Liver (tissue), 9 donors: Measurements from ENCODE around the gene CACNA1I. TPM values are rescaled to one million over a fixed set of nuclear protein-coding genes. Genes with fewer than 3 reads are reported as not detected.

Source experiments
- DNase-seq: peaks from one replicate; pipeline ENCODE4 v3.0.0-alpha.2; 2017; ENCODE audit warnings: low spot score
- H3K27ac ChIP-seq, 2 donors: one replicate each; pipeline ENCODE4 v1.7.0; 2013; ENCODE audit warnings: inconsistent platforms in 2 of 2, low read length in 2 of 2, control low read depth in 1 of 2, low read depth in 1 of 2, mild to moderate bottlenecking in 1 of 2
- H3K27me3 ChIP-seq, 4 donors: one replicate each; pipeline versions ENCODE4 v1.6.1 to v1.7.0; 2013; ENCODE audit warnings: low read length in 3 of 4, inconsistent platforms in 1 of 4, mild to moderate bottlenecking in 1 of 4, moderate library complexity in 1 of 4; ENCODE audit not compliant: control insufficient read depth in 4 of 4, insufficient read depth in 4 of 4
- H3K36me3 ChIP-seq, 4 donors: one replicate each; pipeline versions ENCODE4 v1.6.1 to v1.7.0; 2013; ENCODE audit warnings: low read length in 3 of 4, mild to moderate bottlenecking in 3 of 4, low read depth in 1 of 4, moderate library complexity in 1 of 4; ENCODE audit not compliant: control insufficient read depth in 4 of 4, insufficient read depth in 3 of 4
- H3K4me1 ChIP-seq, 4 donors: one replicate each; pipeline versions ENCODE4 v1.6.1 to v1.7.0; 2013; ENCODE audit warnings: low read length in 3 of 4, mild to moderate bottlenecking in 3 of 4, moderate library complexity in 1 of 4; ENCODE audit not compliant: control insufficient read depth in 4 of 4, insufficient read depth in 4 of 4
- H3K4me3 ChIP-seq, 3 donors: one replicate each; pipeline versions ENCODE4 v1.6.1 to v1.7.0; 2013; ENCODE audit warnings: low read length in 3 of 3, control low read depth in 1 of 3, low read depth in 1 of 3, mild to moderate bottlenecking in 1 of 3
- H3K9ac ChIP-seq, 2 donors: one replicate each; pipeline ENCODE4 v1.7.0; 2013; ENCODE audit warnings: low read length in 2 of 2, mild to moderate bottlenecking in 2 of 2, moderate library complexity in 2 of 2, control low read depth in 1 of 2, low read depth in 1 of 2
- H3K9me3 ChIP-seq, 4 donors: one replicate each; pipeline versions ENCODE4 v1.6.1 to v1.7.0; 2013; ENCODE audit warnings: low read length in 3 of 4; ENCODE audit not compliant: control insufficient read depth in 4 of 4
- ATF3 ChIP-seq: IDR thresholded peaks from 2 replicates; pipeline ENCODE4 v1.6.1; 2016; ENCODE audit warnings: antibody characterized with exemption
- EGR1 ChIP-seq, 2 donors: IDR thresholded peaks; 2 replicates each; pipeline ENCODE4 v1.6.1; 2016 to 2018; ENCODE audit warnings: antibody characterized with exemption in 2 of 2, low read depth in 2 of 2
- FOXA2 ChIP-seq: IDR thresholded peaks from 2 replicates; pipeline ENCODE4 v1.6.1; 2016; ENCODE audit warnings: antibody characterized with exemption
- HNF4A ChIP-seq, 2 donors: conservative IDR thresholded peaks; 2 replicates each; pipeline ENCODE4 v1.6.1; 2016; ENCODE audit warnings: antibody characterized with exemption in 2 of 2, mild to moderate bottlenecking in 2 of 2
- HNF4G ChIP-seq: IDR thresholded peaks from 2 replicates; pipeline ENCODE4 v1.6.1; 2016; ENCODE audit warnings: antibody characterized with exemption
- JUND ChIP-seq, 2 donors: IDR thresholded peaks; 2 replicates each; pipeline ENCODE4 v1.6.1; 2016; ENCODE audit warnings: antibody characterized with exemption in 2 of 2
- NR2F2 ChIP-seq: IDR thresholded peaks from 2 replicates; pipeline ENCODE4 v1.6.1; 2016; ENCODE audit warnings: antibody characterized with exemption
- RAD21 ChIP-seq, 2 donors: IDR thresholded peaks; 2 replicates each; pipeline ENCODE4 v1.6.1; 2016; ENCODE audit warnings: antibody characterized with exemption in 2 of 2, mild to moderate bottlenecking in 2 of 2
- RXRA ChIP-seq, 2 donors: IDR thresholded peaks; 2 replicates each; pipeline ENCODE4 v1.6.1; 2017 to 2018; ENCODE audit warnings: antibody characterized with exemption in 2 of 2, mild to moderate bottlenecking in 1 of 2
- TAF1 ChIP-seq: conservative IDR thresholded peaks from 2 replicates; pipeline ENCODE4 v1.6.1; 2016; ENCODE audit warnings: antibody characterized with exemption, mild to moderate bottlenecking
- WGBS: extraction: QIAGEN DNeasy Blood & Tissue Kit; methylation state at CpG from one replicate; pipeline ENCODE4 v1.1.7; 2013; 5-methylcytosine and 5-hydroxymethylcytosine counted together
- polyA plus RNA-seq, 2 donors: library from polyadenylated mRNA; stranded (reverse) in 1 of 2; unstranded in 1 of 2; fragments of 200-250 nt in 1 of 2; fragments of >200 nt in 1 of 2; fragmentation: Nextera tagmentation in 1 of 2; extraction: Ambion mirVana in 1 of 2; gene quantifications; one replicate each; pipeline versions ENCODE4 v1.2.1 to v1.2.3, GENCODE V29; 2013 to 2015
- total RNA-seq, 2 donors: library from RNA; depleted of rRNA; stranded (reverse); fragments of >200 nt; gene quantifications; one replicate each; pipeline ENCODE4 v1.2.3, GENCODE V29; 2014
- TF ChIP-seq, protein P1 (sequence below): IDR thresholded peaks from 2 replicates; pipeline ENCODE4 v1.6.1; 2016; ENCODE audit warnings: antibody characterized with exemption, mild to moderate bottlenecking
- TF ChIP-seq, protein P2 (sequence below): fragments of 150-350 bp; IDR thresholded peaks from 2 replicates; pipeline ENCODE4 v1.5.1; 2017; ENCODE audit warnings: improper control_type of control experiment, low read depth, low read length; ENCODE audit not compliant: missing input control
- donor health status: healthy.
- donor health status: healthy.
- donor health status: healthy.
- donor health status: healthy.
- donor health status: healthy.

The CACNA1I gene
- total and polyA plus RNA-seq, 4 donors: under 0.01 to 0.14 (median 0.01) TPM; not detected in 1

DNA sequence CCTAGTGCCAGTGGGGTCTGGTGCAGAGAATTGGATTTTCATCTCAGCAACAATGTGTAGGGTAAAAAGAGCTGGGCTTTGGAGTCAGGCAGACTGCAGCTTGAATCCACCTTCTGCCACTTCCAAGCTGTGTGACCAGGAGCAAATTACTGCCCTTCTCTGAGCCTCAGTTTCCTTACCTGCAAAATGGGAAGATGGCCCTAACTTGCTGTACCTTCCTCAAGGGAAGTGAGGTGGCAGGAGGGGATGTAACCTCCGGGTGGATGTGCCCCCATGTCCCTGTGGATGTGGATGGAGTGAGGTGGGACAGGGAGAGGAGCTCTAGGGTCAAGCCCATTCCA is 90.9 kb downstream of the CACNA1I start:
- TF ChIP-seq, protein P1, sequence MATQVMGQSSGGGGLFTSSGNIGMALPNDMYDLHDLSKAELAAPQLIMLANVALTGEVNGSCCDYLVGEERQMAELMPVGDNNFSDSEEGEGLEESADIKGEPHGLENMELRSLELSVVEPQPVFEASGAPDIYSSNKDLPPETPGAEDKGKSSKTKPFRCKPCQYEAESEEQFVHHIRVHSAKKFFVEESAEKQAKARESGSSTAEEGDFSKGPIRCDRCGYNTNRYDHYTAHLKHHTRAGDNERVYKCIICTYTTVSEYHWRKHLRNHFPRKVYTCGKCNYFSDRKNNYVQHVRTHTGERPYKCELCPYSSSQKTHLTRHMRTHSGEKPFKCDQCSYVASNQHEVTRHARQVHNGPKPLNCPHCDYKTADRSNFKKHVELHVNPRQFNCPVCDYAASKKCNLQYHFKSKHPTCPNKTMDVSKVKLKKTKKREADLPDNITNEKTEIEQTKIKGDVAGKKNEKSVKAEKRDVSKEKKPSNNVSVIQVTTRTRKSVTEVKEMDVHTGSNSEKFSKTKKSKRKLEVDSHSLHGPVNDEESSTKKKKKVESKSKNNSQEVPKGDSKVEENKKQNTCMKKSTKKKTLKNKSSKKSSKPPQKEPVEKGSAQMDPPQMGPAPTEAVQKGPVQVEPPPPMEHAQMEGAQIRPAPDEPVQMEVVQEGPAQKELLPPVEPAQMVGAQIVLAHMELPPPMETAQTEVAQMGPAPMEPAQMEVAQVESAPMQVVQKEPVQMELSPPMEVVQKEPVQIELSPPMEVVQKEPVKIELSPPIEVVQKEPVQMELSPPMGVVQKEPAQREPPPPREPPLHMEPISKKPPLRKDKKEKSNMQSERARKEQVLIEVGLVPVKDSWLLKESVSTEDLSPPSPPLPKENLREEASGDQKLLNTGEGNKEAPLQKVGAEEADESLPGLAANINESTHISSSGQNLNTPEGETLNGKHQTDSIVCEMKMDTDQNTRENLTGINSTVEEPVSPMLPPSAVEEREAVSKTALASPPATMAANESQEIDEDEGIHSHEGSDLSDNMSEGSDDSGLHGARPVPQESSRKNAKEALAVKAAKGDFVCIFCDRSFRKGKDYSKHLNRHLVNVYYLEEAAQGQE: no peak
- no peak for TF ChIP-seq HNF4G
- no peak for TF ChIP-seq TAF1
- TF ChIP-seq RXRA (IDR thresholded peaks at IDR 0.05): no peak
- TF ChIP-seq FOXA2: no peak
- no peak for TF ChIP-seq RAD21 (IDR thresholded peaks at IDR 0.05)
- no peak for TF ChIP-seq ATF3
- TF ChIP-seq, protein P2, sequence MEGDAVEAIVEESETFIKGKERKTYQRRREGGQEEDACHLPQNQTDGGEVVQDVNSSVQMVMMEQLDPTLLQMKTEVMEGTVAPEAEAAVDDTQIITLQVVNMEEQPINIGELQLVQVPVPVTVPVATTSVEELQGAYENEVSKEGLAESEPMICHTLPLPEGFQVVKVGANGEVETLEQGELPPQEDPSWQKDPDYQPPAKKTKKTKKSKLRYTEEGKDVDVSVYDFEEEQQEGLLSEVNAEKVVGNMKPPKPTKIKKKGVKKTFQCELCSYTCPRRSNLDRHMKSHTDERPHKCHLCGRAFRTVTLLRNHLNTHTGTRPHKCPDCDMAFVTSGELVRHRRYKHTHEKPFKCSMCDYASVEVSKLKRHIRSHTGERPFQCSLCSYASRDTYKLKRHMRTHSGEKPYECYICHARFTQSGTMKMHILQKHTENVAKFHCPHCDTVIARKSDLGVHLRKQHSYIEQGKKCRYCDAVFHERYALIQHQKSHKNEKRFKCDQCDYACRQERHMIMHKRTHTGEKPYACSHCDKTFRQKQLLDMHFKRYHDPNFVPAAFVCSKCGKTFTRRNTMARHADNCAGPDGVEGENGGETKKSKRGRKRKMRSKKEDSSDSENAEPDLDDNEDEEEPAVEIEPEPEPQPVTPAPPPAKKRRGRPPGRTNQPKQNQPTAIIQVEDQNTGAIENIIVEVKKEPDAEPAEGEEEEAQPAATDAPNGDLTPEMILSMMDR: no peak
- no peak for TF ChIP-seq JUND (IDR thresholded peaks at IDR 0.05)
- TF ChIP-seq HNF4A (conservative IDR thresholded peaks at IDR 0.05): no peak
- Histone ChIP-seq H3K27ac (no peak overlapping the region), H3K9me3 (no peaks in the 10 kb centered on the region), H3K36me3 (no peaks in the 10 kb centered on the region), H3K27me3 (peaks cover 5 to 16% (median 8%) of the 10 kb centered on the region in 4 donors), H3K4me3 (no peak overlapping the region), H3K9ac (no peak overlapping the region), H3K4me1 (peaks cover 0 to 5% (median 0%) of the 10 kb centered on the region in 4 donors)
- WGBS: 41% methylated on average over 1 of the region's 1 CpG
- no peak for DNase-seq

DNA sequence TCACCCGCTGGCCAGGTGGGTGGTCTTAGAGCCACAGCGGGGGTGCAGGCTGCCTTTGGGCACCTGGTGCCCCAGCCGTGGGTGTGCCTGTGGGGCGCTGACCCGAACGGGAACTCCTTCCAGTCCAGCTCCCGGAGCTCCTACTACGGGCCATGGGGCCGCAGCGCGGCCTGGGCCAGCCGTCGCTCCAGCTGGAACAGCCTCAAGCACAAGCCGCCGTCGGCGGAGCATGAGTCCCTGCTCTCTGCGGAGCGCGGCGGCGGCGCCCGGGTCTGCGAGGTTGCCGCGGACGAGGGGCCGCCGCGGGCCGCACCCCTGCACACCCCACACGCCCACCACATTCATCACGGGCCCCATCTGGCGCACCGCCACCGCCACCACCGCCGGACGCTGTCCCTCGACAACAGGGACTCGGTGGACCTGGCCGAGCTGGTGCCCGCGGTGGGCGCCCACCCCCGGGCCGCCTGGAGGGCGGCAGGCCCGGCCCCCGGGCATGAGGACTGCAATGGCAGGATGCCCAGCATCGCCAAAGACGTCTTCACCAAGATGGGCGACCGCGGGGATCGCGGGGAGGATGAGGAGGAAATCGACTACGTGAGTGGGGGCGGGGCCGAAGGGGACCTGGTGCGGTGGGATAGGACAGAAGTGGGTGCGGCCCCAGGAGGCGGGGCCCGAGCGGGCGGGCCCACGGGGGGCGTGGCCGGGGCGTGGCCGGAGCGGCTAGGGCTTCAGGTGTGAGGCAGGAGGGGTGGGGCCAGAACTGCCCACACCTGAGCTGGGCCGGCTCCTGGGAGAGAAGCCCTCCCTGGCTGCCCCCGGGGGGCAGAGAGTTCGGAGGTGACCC is 91.5 kb downstream of the CACNA1I start:
- 6% methylated on average over 77 of the region's 77 CpGs for WGBS

More for the DNA sequence above, 91.5 kb downstream of the CACNA1I start:
- peaks cover 5 to 16% (median 8%) of the 10 kb centered on the region in 4 donors for H3K27me3 ChIP-seq
- H3K27ac ChIP-seq: no peak overlapping the region
- DNase-seq: peak; percentile 76
- TF ChIP-seq NR2F2 (no peak), RAD21 (IDR thresholded peaks at IDR 0.05) (no peak), HNF4A (conservative IDR thresholded peaks at IDR 0.05) (no peak), EGR1 (IDR thresholded peaks at IDR 0.05; ENCODE audit: low read depth in 2 of 2) (no peak), ATF3 (no peak), JUND (IDR thresholded peaks at IDR 0.05) (no peak), FOXA2 (no peak), HNF4G (no peak)
- TF ChIP-seq, protein P2: no peak
- TF ChIP-seq, protein P1: no peak
- no peaks in the 10 kb centered on the region for H3K9me3 ChIP-seq
- no peak overlapping the region for H3K9ac ChIP-seq
- H3K4me3 ChIP-seq: no peak overlapping the region
- H3K36me3 ChIP-seq: no peaks in the 10 kb centered on the region
- peaks cover 0 to 5% (median 0%) of the 10 kb centered on the region in 4 donors for H3K4me1 ChIP-seq
